GM18508 (cell line): Measurements from ENCODE around the gene LYPD5.
"Not testable (repeated sequence)": the region's sequence is repeated elsewhere in the genome, so short reads cannot be mapped to it uniquely, and the experiment has no call there.

Experiments
- ATAC-seq: cut with Tn5 transposase; IDR thresholded peaks from one replicate; pipeline ENCODE4 v1.9.1; 2021; ENCODE audit warnings: moderate number of reproducible peaks; ENCODE audit not compliant: insufficient read depth, unreplicated experiment

LYPD5 gene

DNA sequence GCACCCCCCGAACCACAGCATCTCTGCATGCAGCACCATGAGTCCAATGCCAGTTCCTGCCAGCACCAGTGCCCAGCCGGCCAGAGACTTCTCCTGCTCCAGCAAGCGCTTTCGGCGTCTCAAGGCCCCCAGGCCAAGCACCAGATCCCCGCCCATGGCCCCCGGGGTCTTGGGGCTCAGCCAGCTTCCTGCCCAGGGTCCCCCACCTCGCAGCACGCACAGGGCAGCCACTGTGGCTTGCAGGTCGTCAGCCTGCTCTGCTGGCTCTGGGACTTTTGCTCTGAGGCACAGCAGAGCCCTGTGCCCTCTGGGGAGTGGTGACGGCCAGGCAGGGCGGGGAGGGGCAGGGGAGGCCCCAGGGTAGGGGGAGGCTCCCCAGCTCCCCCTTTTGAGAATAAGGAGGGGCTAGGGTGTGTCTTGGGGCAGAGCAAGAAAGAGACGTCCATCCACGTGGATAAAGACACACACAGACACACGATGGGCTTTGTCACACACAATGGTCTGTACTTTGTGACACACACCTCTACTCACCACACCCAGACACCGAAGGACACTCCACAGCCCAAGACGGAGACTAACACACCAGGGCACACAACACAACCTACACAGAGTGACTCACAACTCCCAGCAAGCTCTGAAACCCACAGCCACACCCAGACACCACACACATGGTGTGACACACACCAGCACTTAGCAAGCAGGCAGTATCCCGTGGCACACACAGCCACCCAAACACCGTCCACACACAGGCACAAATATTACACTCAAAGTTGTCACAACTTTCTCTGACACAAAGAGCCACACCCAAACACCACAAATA is 21.3 kb downstream of the LYPD5 start, which contains the start of gene KCNN4:
TSS of gene KCNN4 (minus strand) at position 268 of the 820 bp plus-strand sequence. CDS start at position 156, 112 bp downstream.
- ATAC-seq = no peak

DNA sequence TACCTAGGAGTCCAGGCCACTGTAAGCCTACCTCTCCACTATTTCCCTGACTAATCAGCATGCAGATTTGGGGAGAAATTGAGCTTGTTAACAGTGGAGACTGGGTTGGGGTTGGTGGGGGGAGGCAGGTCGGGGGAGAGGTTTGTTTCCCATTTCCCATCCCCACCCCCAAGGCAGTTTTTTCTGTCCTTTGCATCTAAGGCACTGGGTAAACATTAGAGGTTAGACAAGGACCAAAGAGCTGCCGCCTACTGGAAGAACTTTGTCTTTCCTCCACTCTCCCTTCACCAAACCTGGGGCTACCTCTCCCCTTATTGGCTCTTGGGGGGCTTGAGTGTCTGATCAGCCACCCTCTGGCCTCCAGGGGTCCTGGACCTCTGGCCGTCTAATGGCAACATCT is 22.4 kb downstream of the LYPD5 start:
- no peak for ATAC-seq

DNA sequence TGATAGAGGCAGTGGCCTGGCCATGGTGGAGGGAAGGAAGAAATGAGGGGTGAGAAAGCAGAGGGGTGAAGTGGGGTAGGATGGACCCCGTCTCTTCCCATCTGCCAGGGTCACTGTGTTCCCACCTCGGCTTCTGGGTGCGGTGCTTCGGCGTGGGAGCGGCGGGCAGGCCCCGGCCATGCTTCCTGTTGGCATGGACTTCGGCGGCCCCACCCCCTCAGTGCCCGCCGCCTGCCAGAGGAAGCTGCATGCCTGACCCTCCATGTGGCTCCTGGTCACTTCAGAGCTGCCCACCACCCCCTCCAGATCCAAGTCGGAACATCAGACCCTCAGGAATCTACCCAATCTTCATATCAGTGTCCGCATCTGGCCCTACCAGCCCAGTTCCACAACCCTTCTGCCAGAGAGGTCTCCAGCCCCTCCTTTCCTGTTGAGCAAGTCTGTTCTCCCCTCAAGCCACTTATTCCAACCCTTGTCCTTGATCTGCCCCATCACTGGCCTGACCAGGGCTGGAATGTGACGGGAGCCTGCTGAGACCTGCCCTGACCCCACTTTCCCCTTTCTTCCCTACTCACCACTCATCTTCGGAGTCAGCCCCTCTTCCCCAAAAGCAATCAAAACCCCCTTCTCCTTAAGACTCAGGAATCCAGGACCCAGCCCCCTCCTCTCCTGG is 23.0 kb downstream of the LYPD5 start:
- ATAC-seq = no peak

- no peak for ATAC-seq
Observed at GRCh38 chr19:43778651-43779050, 23.6 kb downstream of the LYPD5 start.

GRCh38 chr19:43777163-43777695 is 25.0 kb downstream of the LYPD5 start:
- no peak for ATAC-seq

- no peak for ATAC-seq
Observed at GRCh38 chr19:43776286-43776685, 26.0 kb downstream of the LYPD5 start.

- no peak for ATAC-seq
Observed at GRCh38 chr19:43775299-43775890, 26.9 kb downstream of the LYPD5 start.

DNA sequence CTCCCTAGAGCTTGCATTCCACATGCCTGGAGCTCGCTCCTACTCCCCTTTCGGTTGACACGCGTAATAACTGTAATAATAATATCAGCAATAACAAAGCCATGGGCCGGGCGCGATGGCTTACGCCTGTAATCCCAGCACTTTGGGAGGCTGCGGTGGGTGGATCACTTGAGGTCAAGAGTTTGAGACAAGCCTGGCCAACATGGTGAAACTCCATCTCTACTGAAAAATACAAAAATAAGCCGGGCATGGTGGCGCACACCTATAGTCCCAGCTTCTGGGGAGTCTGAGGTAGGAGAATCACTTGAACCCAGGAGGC is 27.3 kb downstream of the LYPD5 start:
- not testable (repeated sequence) for ATAC-seq

- ATAC-seq = no peak
Observed at GRCh38 chr19:43774103-43774939, 27.9 kb downstream of the LYPD5 start.

GRCh38 chr19:43773725-43774102 is 28.5 kb downstream of the LYPD5 start:
- no peak for ATAC-seq

DNA sequence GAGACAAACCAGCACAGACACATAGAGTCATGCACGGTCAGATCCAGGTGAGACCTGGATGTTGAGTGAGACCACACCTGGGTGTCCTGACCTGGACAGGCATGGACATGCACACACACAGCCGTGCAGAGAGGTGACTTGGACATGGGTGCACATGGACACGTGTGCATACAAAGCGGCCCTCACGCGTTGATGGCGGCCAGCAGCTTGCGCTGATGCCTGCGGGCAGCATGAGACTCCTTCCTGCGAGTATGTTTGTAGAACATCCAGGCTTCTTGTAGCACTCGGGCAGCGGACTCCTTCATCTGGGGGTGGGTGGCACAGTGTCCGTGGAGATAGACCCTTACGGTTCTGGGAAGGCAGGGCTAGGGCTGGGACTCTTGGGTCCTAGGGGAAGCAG is 33.0 kb downstream of the LYPD5 start:
- ATAC-seq = no peak

DNA sequence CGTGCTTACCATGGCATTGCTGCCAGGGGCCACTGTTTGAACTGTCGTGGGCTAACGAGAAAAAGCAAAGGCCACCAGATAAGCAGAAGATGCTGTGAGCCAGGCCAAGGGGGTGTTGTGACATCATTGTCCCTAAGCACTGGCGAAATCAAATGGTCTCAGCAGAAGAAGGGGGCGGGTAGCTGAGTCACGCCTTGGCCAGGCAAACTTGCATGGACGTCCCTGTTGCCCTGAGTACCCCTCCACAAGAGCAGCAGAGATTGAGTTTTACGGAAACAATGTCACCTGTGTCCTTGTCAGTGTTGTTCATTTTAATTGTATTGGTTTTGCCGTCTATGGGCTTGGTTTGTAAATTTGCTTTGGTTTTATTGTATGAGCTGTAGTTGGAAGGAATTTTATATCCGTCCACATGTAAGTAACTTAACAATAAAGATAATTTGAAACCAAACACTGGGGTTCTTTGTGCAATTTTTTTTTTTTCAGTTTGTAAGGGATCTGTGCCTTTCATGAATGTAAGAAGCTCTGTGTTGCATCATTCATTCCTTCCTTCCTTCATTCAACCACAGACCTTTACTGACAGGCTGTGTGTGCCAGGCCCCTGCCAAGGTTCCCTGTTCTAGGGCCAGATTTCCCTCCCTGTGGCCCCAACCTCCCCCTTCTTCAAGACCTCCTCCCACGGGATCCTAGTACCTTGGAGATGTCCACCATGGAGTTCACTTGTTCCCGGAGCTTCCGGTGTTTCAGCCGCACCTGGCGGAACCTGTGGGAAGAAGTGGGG is 33.8 kb downstream of the LYPD5 start:
- no peak for ATAC-seq

DNA sequence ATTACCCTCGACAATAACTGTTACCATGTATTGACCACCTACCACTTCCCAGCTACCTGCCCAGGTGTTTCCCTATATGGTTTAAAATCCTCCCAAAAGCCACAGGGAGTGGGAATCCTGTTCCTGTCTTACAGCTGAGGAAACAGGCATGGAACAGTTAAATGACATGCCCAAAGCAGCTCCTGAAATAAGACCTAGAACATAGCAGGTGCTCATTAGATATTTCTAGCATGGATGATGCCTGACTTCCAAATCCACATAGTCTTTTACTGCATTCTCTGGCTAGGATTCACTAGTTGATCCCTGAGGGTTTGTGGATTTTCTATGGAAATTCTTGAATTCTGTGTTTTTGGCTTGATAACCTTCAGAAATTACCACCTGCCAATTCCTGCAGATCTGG is 34.4 kb downstream of the LYPD5 start:
- ATAC-seq = no peak

DNA sequence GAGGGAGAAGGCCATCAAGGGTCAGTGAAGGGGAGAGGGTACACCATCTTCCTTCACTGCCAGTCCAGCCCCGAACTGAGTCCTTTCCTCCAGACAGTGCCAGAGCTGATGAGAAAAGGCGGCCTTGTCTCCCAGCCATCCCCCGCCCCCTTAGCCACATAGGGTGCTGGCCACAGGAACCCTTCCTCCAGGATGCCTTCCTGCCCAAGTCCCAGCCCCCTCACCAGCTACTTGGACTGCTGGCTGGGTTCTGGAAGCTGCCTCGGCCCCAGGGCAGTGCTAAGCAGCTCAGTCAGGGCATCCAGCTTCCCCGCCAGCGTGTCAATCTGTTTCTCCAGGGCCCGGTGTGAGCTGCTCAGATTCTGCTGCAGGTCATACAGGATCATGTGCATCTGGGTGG is 34.9 kb downstream of the LYPD5 start:
- no peak for ATAC-seq

DNA sequence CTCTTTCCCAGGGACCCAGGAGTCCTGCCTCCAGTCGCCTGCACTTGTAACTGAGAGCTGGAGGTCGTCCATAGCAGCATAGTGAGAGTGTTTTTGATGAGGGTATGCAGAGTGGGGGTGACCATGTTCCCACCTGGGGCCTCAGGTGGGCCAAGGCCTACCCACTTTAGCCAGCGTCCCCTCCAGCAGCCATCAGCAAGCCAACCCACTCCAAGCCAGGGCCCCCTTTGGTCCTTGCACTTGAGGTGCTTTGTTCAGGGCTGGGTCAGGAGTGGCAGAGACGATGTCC is 35.5 kb downstream of the LYPD5 start:
- ATAC-seq = no peak

GRCh38 chr19:43765109-43765876 is 37.0 kb downstream of the LYPD5 start:
- ATAC-seq = peak; percentile 54

DNA sequence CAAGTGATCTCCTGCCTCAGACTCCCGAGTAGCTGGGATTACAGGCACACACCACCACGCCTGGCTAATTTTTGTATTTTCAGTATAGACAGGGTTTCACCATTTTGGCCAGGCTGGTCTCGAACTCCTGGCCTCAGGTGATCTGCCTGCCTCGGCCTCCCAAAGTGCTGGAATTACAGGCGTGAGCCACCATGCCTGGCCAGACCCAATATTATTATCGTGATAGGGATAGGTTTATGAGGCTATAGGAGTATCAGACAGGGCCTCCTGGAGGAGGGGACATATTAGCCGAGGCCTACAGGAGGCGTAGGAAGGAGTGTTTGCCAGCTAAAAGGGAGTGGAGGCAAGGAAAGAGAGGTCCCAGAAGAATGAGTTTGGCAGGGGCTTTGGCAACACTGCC is 37.6 kb downstream of the LYPD5 start:
- not testable (repeated sequence) for ATAC-seq

DNA sequence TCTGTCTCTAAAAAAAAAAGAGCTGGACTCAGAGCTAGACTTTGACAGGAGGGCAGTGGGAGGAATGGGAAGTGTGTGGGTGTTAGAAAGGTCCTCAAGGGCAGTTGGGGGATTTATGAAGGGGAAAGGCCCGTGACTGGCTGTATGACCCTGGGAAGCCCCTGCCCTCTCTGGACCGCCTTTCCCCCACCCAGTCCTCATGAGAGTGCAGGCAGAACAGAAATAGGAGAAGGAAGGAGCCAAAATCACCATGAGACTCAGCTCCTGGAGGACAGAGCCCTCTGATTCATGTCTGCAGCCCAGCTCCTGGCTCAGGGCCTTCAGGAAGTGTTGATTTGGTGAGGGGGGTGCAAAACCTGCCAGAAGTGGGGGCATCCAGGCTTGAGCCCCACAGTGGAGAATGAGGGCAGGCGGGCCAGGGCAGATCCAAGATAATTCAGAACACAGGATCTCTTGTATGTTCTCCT is 38.7 kb downstream of the LYPD5 start:
- ATAC-seq = no peak

GRCh38 chr19:43762814-43763213 is 39.4 kb downstream of the LYPD5 start:
- ATAC-seq = no peak
